Muscle layer of colon (tissue), 2 donors: ENCODE data around the gene GP5.

Experiments used
- H3K27ac ChIP-seq: one replicate; pipeline ENCODE4 v1.7.0; 2013; ENCODE audit warnings: low read depth, mild to moderate bottlenecking, low read length, moderate library complexity
- H3K27me3 ChIP-seq, 2 donors: one replicate each; pipeline ENCODE4 v1.7.0; 2013; ENCODE audit warnings: low read length in 2 of 2, mild to moderate bottlenecking in 2 of 2; ENCODE audit not compliant: insufficient read depth in 2 of 2, control insufficient read depth in 1 of 2
- H3K36me3 ChIP-seq: one replicate; pipeline ENCODE4 v1.7.0; 2013; ENCODE audit warnings: mild to moderate bottlenecking, low read length; ENCODE audit not compliant: insufficient read depth
- H3K4me1 ChIP-seq: one replicate; pipeline ENCODE4 v1.7.0; 2013; ENCODE audit warnings: mild to moderate bottlenecking, low read length; ENCODE audit not compliant: insufficient read depth
- H3K4me3 ChIP-seq, 2 donors: one replicate each; pipeline ENCODE4 v1.7.0; 2013; ENCODE audit warnings: low read length in 2 of 2, low read depth in 1 of 2, mild to moderate bottlenecking in 1 of 2, moderate library complexity in 1 of 2
- H3K9ac ChIP-seq: one replicate; pipeline ENCODE4 v1.7.0; 2013; ENCODE audit warnings: low read length
- H3K9me3 ChIP-seq: one replicate; pipeline ENCODE4 v1.7.0; 2013; ENCODE audit warnings: mild to moderate bottlenecking, low read length
- donor health status: abdominal sarcoma.
- donor health status: Adenocarcinoma of cecum.

Gene GP5

DNA sequence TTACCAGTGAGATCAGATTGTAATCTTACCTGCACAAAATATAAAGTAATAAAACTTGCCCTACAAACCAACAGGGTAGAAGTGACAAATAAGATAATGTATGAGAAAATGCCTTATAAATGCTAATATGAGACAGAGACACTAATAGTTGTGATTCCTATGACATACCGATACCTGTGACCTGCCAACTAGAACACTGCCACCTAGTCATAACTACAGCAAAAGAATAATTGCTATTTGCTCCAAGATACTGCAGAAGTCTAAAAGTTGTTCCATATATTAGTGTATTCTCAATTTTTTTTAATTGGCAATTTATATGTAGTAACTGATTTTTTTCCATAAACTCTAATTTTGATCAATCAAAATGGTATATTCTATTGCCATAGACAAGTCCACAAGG, 25.3 kb upstream of the GP5 start:
- H3K36me3 ChIP-seq: peaks cover 28% of the 10 kb centered on the region
- no peaks in the 10 kb centered on the region for H3K4me1 ChIP-seq
- no peaks in the 10 kb centered on the region for H3K9me3 ChIP-seq
- no peak overlapping the region for H3K4me3 ChIP-seq
- H3K9ac ChIP-seq: no peak overlapping the region
- no peak overlapping the region for H3K27ac ChIP-seq
- no peaks in the 10 kb centered on the region for H3K27me3 ChIP-seq

DNA sequence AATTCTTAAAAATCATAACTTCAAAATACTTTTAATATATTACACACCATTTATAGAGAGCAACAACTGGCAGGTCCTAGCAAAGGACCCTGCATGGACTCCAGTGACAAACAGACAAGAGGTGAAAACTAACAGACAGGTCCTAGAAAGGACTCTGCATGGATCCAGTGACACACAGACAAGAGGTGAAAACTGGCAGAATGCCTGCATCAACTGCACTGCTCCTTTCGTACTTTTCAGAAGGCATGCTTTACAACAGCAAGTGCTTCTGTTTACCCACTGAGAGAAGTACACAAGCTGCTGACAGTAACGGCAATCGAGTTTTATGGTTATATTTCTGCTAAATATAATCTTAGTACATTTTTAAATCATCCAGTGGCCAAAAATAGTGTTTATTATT, 24.3 kb upstream of the GP5 start:
- Histone ChIP-seq H3K36me3 (peaks cover 32% of the 10 kb centered on the region), H3K27me3 (no peaks in the 10 kb centered on the region), H3K4me1 (no peaks in the 10 kb centered on the region), H3K4me3 (no peak overlapping the region), H3K9ac (no peak overlapping the region), H3K27ac (no peak overlapping the region), H3K9me3 (no peaks in the 10 kb centered on the region)

DNA sequence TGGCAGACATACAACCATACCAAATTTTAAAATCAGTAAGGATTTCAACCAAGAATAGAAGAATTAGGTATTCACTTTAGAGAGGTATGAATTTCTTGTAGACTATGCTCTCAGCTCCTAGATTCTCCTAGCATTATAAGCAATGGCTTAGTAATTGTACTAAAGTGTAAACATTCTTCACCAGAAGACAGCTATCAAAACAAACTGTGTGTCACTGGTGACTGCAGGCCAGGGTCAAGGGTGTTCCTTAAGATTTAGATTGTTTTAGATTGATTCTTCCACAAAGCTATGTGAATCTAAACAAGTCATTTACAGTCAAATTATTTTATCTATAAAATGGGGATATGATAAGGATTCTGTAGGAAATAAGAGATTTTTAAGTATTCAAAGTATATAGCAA, 23.1 kb upstream of the GP5 start:
- Histone ChIP-seq H3K4me1 (no peaks in the 10 kb centered on the region), H3K36me3 (peaks cover 32% of the 10 kb centered on the region), H3K4me3 (no peak overlapping the region), H3K27me3 (no peaks in the 10 kb centered on the region), H3K9ac (no peak overlapping the region), H3K9me3 (no peaks in the 10 kb centered on the region), H3K27ac (no peak overlapping the region)

DNA sequence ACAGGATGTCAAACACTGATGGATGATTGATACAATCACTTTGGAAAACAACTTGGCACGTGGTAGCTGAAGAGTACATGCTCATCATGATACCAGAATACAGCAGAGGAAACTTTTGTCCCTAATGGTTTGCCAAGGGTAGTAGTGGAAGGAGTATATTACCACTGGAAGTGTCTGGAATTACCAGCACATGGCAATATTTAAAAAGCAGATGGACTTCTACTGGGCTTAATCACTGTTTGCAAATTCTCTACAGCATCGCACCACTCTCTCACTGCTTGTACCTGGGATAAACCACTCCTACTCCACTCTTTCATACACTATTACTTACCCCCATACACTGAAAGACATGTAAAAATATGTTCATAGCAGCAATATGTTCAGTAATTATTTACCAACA, 19.6 kb upstream of the GP5 start:
- no peak overlapping the region for H3K27ac ChIP-seq
- peaks cover 10% of the 10 kb centered on the region for H3K36me3 ChIP-seq
- no peaks in the 10 kb centered on the region for H3K27me3 ChIP-seq
- no peak overlapping the region for H3K4me3 ChIP-seq
- no peak overlapping the region for H3K9ac ChIP-seq
- H3K9me3 ChIP-seq: no peaks in the 10 kb centered on the region
- no peaks in the 10 kb centered on the region for H3K4me1 ChIP-seq

DNA sequence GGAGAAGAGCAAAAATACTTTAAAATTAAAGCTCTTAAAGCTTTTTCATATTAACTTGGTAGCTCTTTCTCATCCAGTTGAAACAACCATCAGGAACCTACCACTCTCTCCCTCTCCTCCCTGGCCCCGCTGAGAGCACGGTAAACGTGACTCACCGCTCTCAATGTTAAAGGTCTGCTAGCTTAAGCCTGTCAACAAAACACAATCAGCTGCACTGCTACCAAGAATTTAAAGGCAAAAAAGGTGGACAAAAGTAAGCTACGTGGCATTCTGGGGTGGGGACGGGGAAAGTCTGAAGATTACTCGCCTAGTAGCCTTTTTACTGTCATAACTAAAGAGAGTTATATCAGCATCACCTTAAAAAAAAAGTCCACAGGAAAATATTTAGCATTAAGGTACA, 8.4 kb upstream of the GP5 start:
- Histone ChIP-seq H3K27ac (no peak overlapping the region), H3K9ac (no peak overlapping the region), H3K36me3 (peaks cover 10% of the 10 kb centered on the region), H3K4me1 (no peaks in the 10 kb centered on the region), H3K9me3 (no peaks in the 10 kb centered on the region), H3K4me3 (no peak overlapping the region), H3K27me3 (no peaks in the 10 kb centered on the region)

DNA sequence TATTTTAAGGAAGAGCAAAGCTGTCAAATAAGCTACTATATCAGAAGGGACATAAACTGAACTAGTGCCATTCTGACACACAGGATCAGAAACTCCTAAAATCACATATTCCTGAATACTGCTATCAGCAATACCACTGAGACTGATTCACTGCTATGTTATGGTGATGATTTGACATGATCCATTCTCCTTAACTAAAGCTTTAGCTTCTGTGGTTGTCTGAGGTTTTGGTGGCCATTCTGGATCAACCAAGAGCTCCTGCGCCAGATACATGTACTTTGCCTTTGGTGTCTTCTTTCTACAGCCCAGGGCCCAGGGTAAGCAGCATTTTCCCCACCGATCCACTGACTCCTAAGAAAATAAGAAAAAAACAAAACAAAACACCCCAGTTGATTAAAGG, 6.7 kb upstream of the GP5 start:
- Histone ChIP-seq H3K36me3 (peaks cover 10% of the 10 kb centered on the region), H3K4me3 (no peak overlapping the region), H3K27me3 (no peaks in the 10 kb centered on the region), H3K4me1 (no peaks in the 10 kb centered on the region), H3K9ac (no peak overlapping the region), H3K9me3 (no peaks in the 10 kb centered on the region), H3K27ac (no peak overlapping the region)

DNA sequence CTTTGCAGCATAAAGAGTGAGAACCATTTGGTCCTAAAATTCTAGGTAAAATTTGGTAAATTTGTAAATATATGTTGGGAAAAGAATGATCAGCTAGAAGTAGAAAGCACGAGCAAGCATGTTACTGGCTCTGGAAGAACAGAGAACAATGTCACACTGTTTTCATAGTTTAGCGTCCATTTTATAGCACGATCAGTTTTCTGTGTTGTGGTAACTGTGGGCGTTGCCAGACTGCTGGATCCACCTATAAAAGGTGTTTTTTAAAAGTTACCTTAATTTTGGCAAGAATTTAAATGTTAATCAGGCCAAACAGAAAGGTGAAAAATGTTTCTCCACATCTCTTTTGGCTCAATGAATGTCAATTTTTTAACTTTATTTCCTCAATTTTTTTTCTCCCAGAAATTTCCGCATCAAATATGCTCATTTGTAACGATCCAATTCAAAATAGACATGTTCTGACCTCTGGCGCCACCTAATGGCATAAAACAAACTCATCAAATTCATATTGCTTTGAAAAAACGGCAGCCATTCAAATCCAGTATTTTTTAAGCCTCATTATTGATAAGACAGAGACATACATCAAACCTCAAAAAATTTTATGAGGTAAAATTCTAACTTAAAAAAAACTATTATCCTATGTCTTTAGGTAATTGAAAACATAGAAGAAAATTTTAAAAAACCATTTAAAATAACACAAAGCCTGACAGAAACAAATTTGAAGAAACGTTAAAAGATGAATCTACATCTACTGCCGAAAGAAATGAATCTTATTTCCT, 5.5 kb upstream of the GP5 start:
- Histone ChIP-seq H3K4me1 (no peaks in the 10 kb centered on the region), H3K27ac (no peak overlapping the region), H3K27me3 (peaks cover 0 to 4% of the 10 kb centered on the region in 2 donors), H3K9ac (no peak overlapping the region), H3K4me3 (no peak overlapping the region), H3K36me3 (peaks cover 10% of the 10 kb centered on the region), H3K9me3 (no peaks in the 10 kb centered on the region)

DNA sequence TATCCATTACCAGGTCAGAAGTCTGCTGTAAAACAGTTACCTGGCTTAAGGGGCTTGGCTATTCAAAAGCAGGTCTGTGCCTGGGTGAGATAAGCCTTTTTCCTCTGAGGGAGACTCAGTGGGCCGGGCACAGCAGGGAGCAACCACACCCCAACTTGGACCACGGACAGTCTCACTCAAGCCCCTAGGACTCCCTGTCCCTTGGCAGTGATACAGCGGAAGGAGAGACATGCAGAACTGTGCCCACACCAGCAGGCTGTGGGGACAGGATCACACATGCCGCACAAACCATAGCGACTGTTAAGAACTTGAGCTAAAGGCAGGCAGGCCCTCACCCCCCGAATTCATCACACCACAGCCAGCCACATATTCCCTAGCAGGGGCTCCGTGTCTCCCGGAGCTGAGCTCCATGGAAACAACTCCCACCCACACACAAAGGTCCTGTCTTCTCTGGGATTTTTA, 2.8 kb upstream of the GP5 start:
- Histone ChIP-seq H3K9me3 (no peaks in the 10 kb centered on the region), H3K4me3 (no peak overlapping the region), H3K4me1 (peaks cover 10% of the 10 kb centered on the region), H3K27ac (no peak overlapping the region), H3K9ac (no peak overlapping the region), H3K27me3 (peaks cover 7 to 16% of the 10 kb centered on the region in 2 donors), H3K36me3 (peaks cover 10% of the 10 kb centered on the region)

DNA sequence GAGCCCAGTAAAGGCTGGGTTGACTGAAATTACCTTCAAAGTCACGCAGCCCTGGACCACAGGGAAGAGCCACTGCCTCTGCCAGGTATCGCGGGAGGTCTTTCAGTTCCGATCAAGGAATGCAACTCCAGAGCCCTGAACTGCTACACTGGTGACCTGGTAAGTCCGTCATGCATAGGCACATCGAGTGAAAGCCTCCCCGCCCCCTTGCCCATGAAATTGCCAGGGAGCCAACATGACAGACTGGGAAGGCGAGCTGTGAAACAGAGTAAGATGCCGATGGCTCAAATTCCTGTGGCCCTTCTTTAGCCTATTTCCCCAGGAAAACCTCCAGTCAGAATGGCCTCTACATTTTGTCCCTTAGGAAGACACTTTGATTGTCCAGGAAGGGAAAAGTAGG, 2.3 kb upstream of the GP5 start:
- H3K4me1 ChIP-seq: peaks cover 10% of the 10 kb centered on the region
- H3K9ac ChIP-seq: no peak overlapping the region
- peaks cover 10% of the 10 kb centered on the region for H3K36me3 ChIP-seq
- H3K27ac ChIP-seq: no peak overlapping the region
- no peak overlapping the region for H3K4me3 ChIP-seq
- peaks cover 7 to 20% of the 10 kb centered on the region in 2 donors for H3K27me3 ChIP-seq
- H3K9me3 ChIP-seq: no peaks in the 10 kb centered on the region

DNA sequence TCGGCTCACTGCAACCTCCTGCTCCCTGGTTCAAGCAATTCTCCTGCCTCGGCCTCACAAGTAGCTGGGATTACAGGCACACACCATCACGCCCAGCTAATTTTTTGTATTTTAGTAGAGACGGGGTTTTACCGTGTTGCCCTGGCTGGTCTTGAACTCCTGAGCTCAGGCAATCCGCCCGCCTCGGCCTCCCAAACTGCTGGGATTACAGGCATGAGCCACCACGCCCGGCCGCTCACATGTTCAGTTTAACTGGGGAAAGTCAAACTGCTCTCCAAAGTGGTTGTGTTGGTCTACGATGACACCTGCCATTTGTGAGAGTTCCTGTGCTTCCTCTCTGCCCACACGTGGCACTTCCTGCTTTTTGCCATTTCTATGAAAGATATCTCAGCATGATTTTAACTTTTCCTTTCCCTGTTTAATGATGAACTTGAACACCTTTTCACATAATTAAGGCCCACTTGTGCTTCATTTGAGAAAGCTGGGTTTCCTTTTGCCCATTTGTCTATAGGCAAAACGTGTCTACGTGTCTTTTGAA, 877 bp upstream of the GP5 start:
- Histone ChIP-seq H3K36me3 (no peaks in the 10 kb centered on the region), H3K4me1 (peaks cover 10% of the 10 kb centered on the region), H3K4me3 (no peak overlapping the region), H3K9me3 (no peaks in the 10 kb centered on the region), H3K27ac (no peak overlapping the region), H3K9ac (no peak overlapping the region), H3K27me3 (peaks cover 7 to 20% of the 10 kb centered on the region in 2 donors)

DNA sequence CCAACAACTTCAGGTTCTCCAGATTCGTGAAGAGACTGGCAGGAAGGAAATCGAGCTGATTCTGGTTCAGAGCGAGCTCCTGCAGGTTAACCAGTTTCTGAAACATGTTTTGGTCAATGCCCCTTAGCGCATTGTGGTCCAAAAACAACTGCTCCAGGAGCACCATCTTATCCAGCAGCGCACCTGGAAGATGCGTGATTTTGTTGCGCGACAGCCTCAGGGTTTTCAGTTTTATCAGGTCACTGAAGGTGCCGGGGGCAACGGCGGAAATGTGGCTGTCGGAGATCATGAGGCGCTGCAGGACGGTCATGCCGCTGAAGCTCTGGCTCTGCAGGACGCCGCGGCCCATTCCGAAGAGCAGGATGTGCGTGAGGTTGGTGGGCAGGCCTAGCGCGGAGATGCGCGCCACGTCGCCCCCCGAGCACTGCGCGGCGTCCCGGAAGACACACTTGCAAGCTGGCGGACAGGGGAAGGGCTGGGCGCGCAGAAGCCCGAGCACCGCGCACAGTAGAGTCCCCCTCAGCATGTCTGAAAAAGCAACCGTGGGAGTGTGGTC, 1.2 kb downstream of the GP5 start:
- Histone ChIP-seq H3K4me1 (peaks cover 10% of the 10 kb centered on the region), H3K27me3 (peaks cover 7 to 20% of the 10 kb centered on the region in 2 donors), H3K27ac (no peak overlapping the region), H3K36me3 (no peaks in the 10 kb centered on the region), H3K4me3 (peak overlapping the region; percentile 26 to 55), H3K9ac (no peak overlapping the region), H3K9me3 (no peaks in the 10 kb centered on the region)
